Measurements from ENCODE around the gene CHST11. TPM values are rescaled to one million over a fixed set of nuclear protein-coding genes. Genes with fewer than 3 reads are reported as not detected.
A peak's percentile ranks its signal among the peaks of the same experiment; 100 is the strongest.

The CHST11 gene
- total and polyA plus RNA-seq, 7 experiments from 2014 or later: 23.4 to 74.3 (median 32.0) TPM

DNA sequence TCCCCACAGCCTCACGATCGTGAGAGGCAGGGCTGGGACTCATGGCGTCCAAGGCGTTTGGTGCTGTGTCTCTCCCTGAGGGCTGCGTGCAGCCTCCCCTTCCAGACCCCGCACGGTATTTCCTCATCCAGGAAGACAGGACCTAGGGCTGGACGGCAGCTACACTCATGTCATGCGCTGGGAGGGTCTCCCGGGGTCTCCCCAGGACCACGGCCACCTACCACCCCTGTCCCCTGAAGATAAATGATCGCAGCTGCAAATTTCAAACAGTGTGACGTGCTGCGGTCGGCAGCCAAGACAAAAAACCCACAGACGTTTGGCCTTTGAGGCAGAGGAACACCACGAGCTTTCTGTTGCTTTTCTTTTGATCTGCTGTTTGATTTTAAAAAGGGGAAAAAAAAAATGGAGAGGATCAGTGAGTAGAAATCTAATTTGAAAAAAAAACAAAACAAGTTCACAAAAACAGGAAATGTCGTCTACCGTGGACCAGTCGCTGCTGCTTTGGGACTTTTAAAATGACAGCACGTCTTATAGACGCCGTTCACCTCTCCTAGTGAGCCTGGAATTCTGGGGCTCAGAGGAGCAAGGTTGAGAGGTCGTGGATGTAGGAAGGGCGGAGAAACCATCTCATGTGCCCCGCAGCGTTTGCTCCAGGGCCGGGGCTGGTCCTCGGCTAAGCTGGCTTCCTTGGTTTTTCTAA is 263.7 kb downstream of the CHST11 start:
- DNase-seq: peak; percentile 32 to 92 (median 88)
- CTCF ChIA-PET: interaction anchor here (0.6 to 1.2 kb wide), 2 partner anchors 44 to 495 kb away, joined by 3 read pairs; no protein-coding TSS in a partner anchor

DNA sequence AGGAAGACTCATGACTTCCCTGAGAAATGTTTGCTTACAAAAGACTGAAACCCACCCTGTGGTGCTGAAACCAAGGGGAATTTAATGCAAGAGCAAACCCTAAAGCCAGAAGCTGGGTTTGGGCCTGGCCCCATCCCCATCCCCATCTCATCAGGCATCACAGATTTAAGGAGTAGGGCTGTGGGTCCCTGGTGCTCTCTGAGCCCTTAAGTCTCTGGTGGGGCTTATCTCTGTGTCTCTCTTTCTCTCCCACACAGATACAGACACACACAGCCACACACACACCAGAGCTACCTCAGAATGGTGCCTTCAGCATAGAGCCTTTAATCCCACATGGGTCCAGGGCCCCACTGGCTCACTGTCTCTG is 264.3 kb downstream of the CHST11 start:
- Histone ChIP-seq H3K27ac (ENCODE audit: low read depth, low read length) (peak overlapping the region; percentile 77), H3K9me3 (ENCODE audit: control insufficient read depth in 2 of 3, low read length in 3 of 3) (no peaks in the 10 kb centered on the region), H3K4me1 (ENCODE audit: control insufficient read depth in 2 of 2, insufficient read depth in 2 of 2, low read length in 2 of 2) (peaks cover 26 to 36% of the 10 kb centered on the region in 2 donors), H3K4me3 (ENCODE audit: low read length) (peak overlapping the region; percentile 72), H3K36me3 (ENCODE audit: control insufficient read depth in 2 of 3, insufficient read depth in 3 of 3, low read length in 3 of 3) (no peaks in the 10 kb centered on the region), H3K27me3 (ENCODE audit: control insufficient read depth in 2 of 2, insufficient read depth in 2 of 2, low read length in 2 of 2) (no peaks in the 10 kb centered on the region)
- peak overlapping the region; percentile 73 to 95 (median 81) for H3K4me3 Mint-ChIP-seq
- intact Hi-C loops (cut with micrococcal nuclease): loop anchor here (2.0 to 10.0 kb wide), 6 partner anchors 20 to 792 kb away; partner anchors contain the start of gene SLC41A2 (in 1 of the 2)
- DNase-seq: no peak
- H3K36me3 Mint-ChIP-seq: peaks cover 0 to 12% (median 0%) of the 10 kb centered on the region in 5 donors
- H3K4me1 Mint-ChIP-seq: peaks cover 42 to 82% (median 60%) of the 10 kb centered on the region in 7 donors
- peaks cover 0 to 4% (median 0%) of the 10 kb centered on the region in 11 donors for H3K9me3 Mint-ChIP-seq
- ChIA-PET CTCF (no interaction called here), POLR2A (interaction anchor here (0.6 to 1.4 kb wide), 3 partner anchors 14 to 627 kb away, joined by 3 to 4 read pairs (median 3); partner anchors contain the start of gene CHST11)
- no peak for ATAC-seq
- H3K27me3 Mint-ChIP-seq: peaks cover 0 to 3% (median 0%) of the 10 kb centered on the region in 5 donors
- peak overlapping the region; percentile 86 to 96 (median 92) for H3K27ac Mint-ChIP-seq

More for the DNA sequence above, 263.7 kb downstream of the CHST11 start:
- Mint-ChIP-seq H3K4me1 (peaks cover 41 to 82% (median 65%) of the 10 kb centered on the region in 7 donors), H3K36me3 (peaks cover 0 to 8% (median 0%) of the 10 kb centered on the region in 5 donors), H3K27ac (peak overlapping the region; percentile 86 to 96 (median 92)), H3K9me3 (peaks cover 0 to 4% (median 0%) of the 10 kb centered on the region in 11 donors), H3K27me3 (peaks cover 0 to 3% (median 0%) of the 10 kb centered on the region in 5 donors), H3K4me3 (peak overlapping the region; percentile 73 to 95 (median 81))
- Histone ChIP-seq H3K9me3 (ENCODE audit: control insufficient read depth in 2 of 3, low read length in 3 of 3) (no peaks in the 10 kb centered on the region), H3K36me3 (ENCODE audit: control insufficient read depth in 2 of 3, insufficient read depth in 3 of 3, low read length in 3 of 3) (no peaks in the 10 kb centered on the region), H3K4me3 (ENCODE audit: low read length) (peak overlapping the region; percentile 72), H3K27me3 (ENCODE audit: control insufficient read depth in 2 of 2, insufficient read depth in 2 of 2, low read length in 2 of 2) (no peaks in the 10 kb centered on the region), H3K4me1 (ENCODE audit: control insufficient read depth in 2 of 2, insufficient read depth in 2 of 2, low read length in 2 of 2) (peaks cover 30 to 39% of the 10 kb centered on the region in 2 donors), H3K27ac (ENCODE audit: low read depth, low read length) (peak overlapping the region; percentile 77)
- ATAC-seq: peak; percentile 87
- intact Hi-C loops (cut with micrococcal nuclease): loop anchor here (1.0 to 10.0 kb wide), 11 partner anchors 20 to 792 kb away; partner anchors contain the start of genes CHST11 (in 1 of the 2), SLC41A2 (in 1 of the 2) and WASHC4 (in 1 of the 2)
- POLR2A ChIA-PET: interaction anchor here (0.6 to 1.4 kb wide), 6 partner anchors 9 to 628 kb away, joined by 3 to 5 read pairs (median 4); partner anchors contain the start of gene CHST11

DNA sequence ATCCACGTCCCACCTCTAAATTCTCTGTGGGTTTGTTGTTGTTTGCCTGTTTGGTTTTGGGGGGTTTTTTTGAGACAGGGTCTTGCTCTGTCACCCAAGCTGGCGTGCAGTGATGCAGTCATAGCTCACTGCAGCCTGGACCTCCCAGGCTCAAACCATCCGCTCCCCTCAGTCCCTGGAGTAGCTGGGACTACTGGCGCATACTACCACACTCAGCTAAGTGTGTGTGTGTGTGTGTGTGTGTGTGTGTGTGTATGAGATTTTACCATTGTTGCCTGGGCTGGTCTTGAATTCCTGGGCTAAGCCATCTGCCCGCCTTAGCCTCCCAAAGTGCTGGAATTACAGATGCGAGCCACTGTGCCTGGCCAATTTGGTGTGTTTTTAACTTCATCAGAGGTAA is 265.2 kb downstream of the CHST11 start:
- H3K4me3 Mint-ChIP-seq: peak overlapping the region in 9 of 10 donors; percentile 12 to 84 (median 73)
- H3K4me3 ChIP-seq (ENCODE audit: low read length): peak overlapping the region; percentile 72
- H3K4me1 ChIP-seq (ENCODE audit: control insufficient read depth in 2 of 2, insufficient read depth in 2 of 2, low read length in 2 of 2): peaks cover 26 to 36% of the 10 kb centered on the region in 2 donors
- ATAC-seq (no peak), DNase-seq (no peak)
- peaks cover 0 to 3% (median 0%) of the 10 kb centered on the region in 5 donors for H3K27me3 Mint-ChIP-seq
- H3K27me3 ChIP-seq (ENCODE audit: control insufficient read depth in 2 of 2, insufficient read depth in 2 of 2, low read length in 2 of 2): no peaks in the 10 kb centered on the region
- H3K4me1 Mint-ChIP-seq: peaks cover 38 to 80% (median 54%) of the 10 kb centered on the region in 7 donors
- no peaks in the 10 kb centered on the region for H3K36me3 ChIP-seq (ENCODE audit: control insufficient read depth in 2 of 3, insufficient read depth in 3 of 3, low read length in 3 of 3)
- H3K9me3 ChIP-seq (ENCODE audit: control insufficient read depth in 2 of 3, low read length in 3 of 3): no peaks in the 10 kb centered on the region
- no peak overlapping the region for H3K27ac ChIP-seq (ENCODE audit: low read depth, low read length)
- intact Hi-C loops (cut with micrococcal nuclease): loop anchor here (2.0 to 10.0 kb wide), 6 partner anchors 19 to 793 kb away; partner anchors contain the start of gene SLC41A2 (in 1 of the 2)
- ChIA-PET POLR2A (no interaction called here), CTCF (no interaction called here)
- H3K36me3 Mint-ChIP-seq: peaks cover 0 to 16% (median 0%) of the 10 kb centered on the region in 5 donors
- H3K9me3 Mint-ChIP-seq: peaks cover 0 to 4% (median 0%) of the 10 kb centered on the region in 11 donors
- H3K27ac Mint-ChIP-seq: peak overlapping the region; percentile 62 to 96 (median 90)

DNA sequence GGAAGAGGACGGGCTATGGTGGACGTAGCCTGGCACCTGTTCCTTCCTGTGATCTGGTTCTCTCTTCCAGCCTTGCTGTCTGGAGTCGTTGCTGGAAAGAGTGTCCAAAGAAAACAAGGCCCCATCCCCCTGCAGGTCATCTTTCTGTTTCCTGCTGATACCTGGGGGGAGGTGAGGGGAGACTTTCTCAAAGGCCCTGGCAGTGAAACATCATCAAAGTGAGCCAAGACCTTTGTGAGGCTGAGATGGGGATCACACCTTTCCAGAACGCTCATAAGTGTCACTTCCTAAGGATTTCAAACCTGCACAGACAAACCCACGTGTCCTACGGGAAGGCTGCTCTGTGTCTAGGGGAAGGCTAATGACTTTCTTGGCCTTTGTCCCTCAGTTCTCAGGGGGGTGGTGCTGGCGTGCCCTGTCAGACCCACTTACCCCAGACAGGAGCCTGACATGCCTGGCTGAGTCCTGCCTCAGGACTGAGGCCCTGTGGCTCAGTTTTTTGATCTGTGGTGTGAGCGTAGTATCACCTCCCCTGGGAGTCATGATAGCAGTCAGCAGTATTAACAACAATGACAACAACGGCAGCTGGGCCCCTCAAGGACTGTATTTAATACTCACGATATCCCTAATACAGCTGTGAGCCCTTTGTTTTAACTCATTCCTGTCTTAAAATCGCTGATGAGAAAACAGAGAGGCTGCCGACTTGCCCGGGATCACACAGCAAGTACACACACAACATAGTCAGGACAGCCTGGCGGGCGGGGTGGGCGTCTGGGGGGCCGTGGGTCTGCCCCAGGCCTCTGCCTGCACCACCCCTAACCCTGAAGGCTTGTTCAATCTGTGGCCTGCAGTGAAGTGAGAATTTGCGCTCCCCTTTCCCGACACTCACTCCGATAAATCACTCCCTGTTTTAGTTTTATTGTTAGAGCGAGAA is 266.1 kb downstream of the CHST11 start:
- ATAC-seq (no peak), DNase-seq (no peak)
- Mint-ChIP-seq H3K27ac (peak overlapping the region; percentile 36 to 96 (median 90)), H3K36me3 (peaks cover 0 to 16% (median 5%) of the 10 kb centered on the region in 5 donors), H3K4me3 (peak overlapping the region in 6 of 10 donors; percentile 17 to 81 (median 76)), H3K9me3 (peaks cover 0 to 4% (median 0%) of the 10 kb centered on the region in 11 donors), H3K27me3 (peaks cover 0 to 3% (median 0%) of the 10 kb centered on the region in 5 donors), H3K4me1 (peaks cover 40 to 85% (median 54%) of the 10 kb centered on the region in 7 donors)
- ChIA-PET POLR2A (no interaction called here), CTCF (no interaction called here)
- H3K27me3 ChIP-seq (ENCODE audit: control insufficient read depth in 2 of 2, insufficient read depth in 2 of 2, low read length in 2 of 2): no peaks in the 10 kb centered on the region
- H3K4me1 ChIP-seq (ENCODE audit: control insufficient read depth in 2 of 2, insufficient read depth in 2 of 2, low read length in 2 of 2): peaks cover 26 to 36% of the 10 kb centered on the region in 2 donors
- no peaks in the 10 kb centered on the region for H3K9me3 ChIP-seq (ENCODE audit: control insufficient read depth in 2 of 3, low read length in 3 of 3)
- intact Hi-C loops (cut with micrococcal nuclease): loop anchor here in 1 of 2 donors (5.0 to 10.0 kb wide), 3 partner anchors 39 to 338 kb away; no protein-coding TSS in a partner anchor
- H3K36me3 ChIP-seq (ENCODE audit: control insufficient read depth in 2 of 3, insufficient read depth in 3 of 3, low read length in 3 of 3): no peaks in the 10 kb centered on the region
- H3K4me3 ChIP-seq (ENCODE audit: low read length): no peak overlapping the region
- no peak overlapping the region for H3K27ac ChIP-seq (ENCODE audit: low read depth, low read length)

DNA sequence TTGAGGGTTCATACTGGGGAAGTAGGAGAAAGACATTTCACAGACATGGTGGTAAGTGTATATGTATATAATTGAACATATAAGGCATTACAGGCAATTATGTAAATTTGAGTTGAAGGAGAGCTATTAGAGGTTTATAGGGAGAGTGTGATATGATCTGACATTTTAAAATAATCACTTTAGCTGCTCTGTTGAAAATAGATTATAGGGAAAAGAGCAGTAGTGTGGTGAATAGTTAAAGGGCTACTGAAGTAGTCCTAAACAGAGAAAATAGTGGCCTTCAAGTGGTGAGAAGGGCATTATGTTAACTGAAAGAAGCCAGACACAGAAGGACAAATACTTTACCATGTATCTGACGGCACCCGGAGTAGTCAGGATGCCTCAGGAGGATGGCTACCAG is 267.1 kb downstream of the CHST11 start:
- intact Hi-C loops (cut with micrococcal nuclease): loop anchor here in 1 of 2 donors (5.0 to 10.0 kb wide), 3 partner anchors 38 to 339 kb away; no protein-coding TSS in a partner anchor
- ATAC-seq: no peak

More for the DNA sequence above, 267.1 kb downstream of the CHST11 start:
- H3K36me3 ChIP-seq (ENCODE audit: control insufficient read depth in 2 of 3, insufficient read depth in 3 of 3, low read length in 3 of 3): no peaks in the 10 kb centered on the region
- ChIA-PET POLR2A (no interaction called here), CTCF (interaction anchor here (0.6 kb wide), 1 partner anchor 76 kb away, joined by 3 read pairs; no protein-coding TSS in a partner anchor)
- H3K27ac ChIP-seq (ENCODE audit: low read depth, low read length): no peak overlapping the region
- Mint-ChIP-seq H3K27ac (peak overlapping the region; percentile 6 to 92 (median 47)), H3K9me3 (peaks cover 0 to 4% (median 0%) of the 10 kb centered on the region in 11 donors), H3K4me1 (peaks cover 43 to 84% (median 52%) of the 10 kb centered on the region in 7 donors), H3K27me3 (peaks cover 0 to 3% (median 0%) of the 10 kb centered on the region in 5 donors), H3K36me3 (peaks cover 0 to 16% (median 5%) of the 10 kb centered on the region in 5 donors), H3K4me3 (no peak overlapping the region)
- H3K27me3 ChIP-seq (ENCODE audit: control insufficient read depth in 2 of 2, insufficient read depth in 2 of 2, low read length in 2 of 2): no peaks in the 10 kb centered on the region
- H3K4me3 ChIP-seq (ENCODE audit: low read length): no peak overlapping the region
- no peaks in the 10 kb centered on the region for H3K9me3 ChIP-seq (ENCODE audit: control insufficient read depth in 2 of 3, low read length in 3 of 3)
- H3K4me1 ChIP-seq (ENCODE audit: control insufficient read depth in 2 of 2, insufficient read depth in 2 of 2, low read length in 2 of 2): peaks cover 23 to 36% of the 10 kb centered on the region in 2 donors
- DNase-seq: no peak
